Skeletal muscle tissue (tissue), 1 donor: ENCODE data around the gene CCDC187. TPM values are rescaled to one million over a fixed set of nuclear protein-coding genes. Genes with fewer than 3 reads are reported as not detected.

Experiments used
- total RNA-seq: library from RNA; depleted of rRNA; stranded (reverse); fragments of >200 nt; gene quantifications from one replicate; pipeline ENCODE4 v1.2.3, GENCODE V29; 2014

The CCDC187 gene
- total RNA-seq, 1 donor from 2014 or later = under 0.01 TPM

Other genes with a start within 250 kb of the CCDC187 start
- gene NACC2, start 208.8 kb downstream of the CCDC187 start, total RNA-seq = 7.3 TPM
- 24.0 TPM for gene TMEM250, start 185.2 kb downstream of the CCDC187 start, total RNA-seq
- not detected for gene LHX3, start 99.0 kb downstream of the CCDC187 start, total RNA-seq
- gene QSOX2, start 58.3 kb downstream of the CCDC187 start, total RNA-seq = 3.7 TPM
- 14.1 TPM for gene GPSM1, start 23.4 kb upstream of the CCDC187 start, total RNA-seq
- gene DNLZ, start 59.6 kb upstream of the CCDC187 start, total RNA-seq = 5.2 TPM
- gene CARD9, start 69.6 kb upstream of the CCDC187 start, total RNA-seq = 1.0 TPM
- gene SNAPC4, start 96.1 kb upstream of the CCDC187 start, total RNA-seq = 4.7 TPM
- 7.8 TPM for gene ENTR1, start 106.5 kb upstream of the CCDC187 start, total RNA-seq
- 30.3 TPM for gene PMPCA, start 106.6 kb upstream of the CCDC187 start, total RNA-seq
- 4.7 TPM for gene INPP5E, start 135.8 kb upstream of the CCDC187 start, total RNA-seq
- 14.1 TPM for gene SEC16A, start 178.9 kb upstream of the CCDC187 start, total RNA-seq
- gene NOTCH1, start 242.0 kb upstream of the CCDC187 start, total RNA-seq = 69.4 TPM